Pancreas (tissue), 10 donors: Measurements from ENCODE around the gene LINGO3. TPM values are rescaled to one million over a fixed set of nuclear protein-coding genes. Genes with fewer than 3 reads are reported as not detected.
A peak's percentile ranks its signal among the peaks of the same experiment; 100 is the strongest.

Source experiments
- ATAC-seq, 4 donors: fragments of 200-7000 bp; cut with Tn5 transposase; one replicate each; pipeline versions ENCODE4 v1.8.0 to v1.9.1; 2020; ENCODE audit warnings: mild to moderate bottlenecking in 4 of 4, moderate library complexity in 4 of 4
- DNase-seq, 6 donors: peaks; one replicate each; pipeline ENCODE4 v3.0.0-alpha.2; 2020
- FAIRE-seq: peaks from 2 replicates; lab custom pipeline; 2012; peaks lifted over from hg19 to GRCh38; lab: Jason Lieb, UNC
- H3K27ac ChIP-seq, 4 donors: fragments of 200-600 bp; sonication (generic); 1 replicate in 3 of 4; 2 replicates in 1 of 4; pipeline versions ENCODE4 v1.5.0 to v1.8.0; 2020
- H3K27me3 ChIP-seq, 4 donors: fragments of 200-600 bp; one replicate each; pipeline ENCODE4 v1.8.0; 2021
- H3K36me3 ChIP-seq, 3 donors: fragments of 200-600 bp; sonication (generic) in 1 of 3; one replicate each; pipeline versions ENCODE4 v1.5.0 to v1.8.0; 2020 to 2021
- H3K4me1 ChIP-seq, 3 donors: fragments of 200-600 bp; one replicate each; pipeline ENCODE4 v1.8.0; 2021
- H3K4me3 ChIP-seq, 4 donors: fragments of 200-600 bp; sonication (generic) in 2 of 4; one replicate each; pipeline versions ENCODE4 v1.5.0 to v1.8.0; 2020 to 2021
- H3K9me3 ChIP-seq, 4 donors: fragments of 200-600 bp; one replicate each; pipeline ENCODE4 v1.8.0; 2021
- CTCF ChIP-seq, 4 donors: fragments of 200-600 bp; sonication (generic) in 3 of 4; IDR thresholded peaks; one replicate each; pipeline versions ENCODE4 v1.5.0 to v1.8.0; 2021; ENCODE audit warnings: antibody characterized with exemption in 4 of 4
- WGBS, 2 donors: extraction: QIAGEN DNeasy Blood & Tissue Kit; methylation state at CpG; one replicate each; pipeline ENCODE4 v1.1.7; 2013; 5-methylcytosine and 5-hydroxymethylcytosine counted together
- intact Hi-C, 3 donors: fragments of 100-400 bp; cut with DNase I; formaldehyde crosslinking; loops; one replicate each; pipeline versions ENCODE4 v1.11.1 to v1.14.2; 2022
- polyA plus RNA-seq, 2 donors: library from polyadenylated mRNA; stranded (reverse); fragments of 200-250 nt; gene quantifications; one replicate each; pipeline ENCODE4 v1.2.3, GENCODE V29; 2013
- total RNA-seq, 6 donors: library from RNA; stranded (reverse); fragmentation: NEBNext Ultra II Directional in 4 of 6; extraction: Animal tissue kit (Norgen Biotek cat#: 25700) in 4 of 6; gene quantifications; one replicate each; pipeline versions ENCODE4 v1.2.1 to v1.2.4, GENCODE V29; 2021 to 2023
- donor health status: healthy with polysubstance abuse.
- donor health status: DM: no; HTN: no; CAD: no; lungs with moderate emphysema.
- donor health status: DM: no; HTN: no; CAD: no.
- donor health status: control.
- donor health status: control.
- donor health status: Bipolar disorder and iron deficiency.
- donor health status: DM: yes; HTN: yes; CAD: no.
- donor health status: DM: no; HTN: no; CAD: no.
- donor health status: DM: no; HTN: no; CAD: no.
- donor health status: DM: yes; HTN: yes; CAD: no.

The LINGO3 gene
- total and polyA plus RNA-seq, 8 donors, result 0.05 to 1.5 (median 0.16) TPM; not detected in 5

- Histone ChIP-seq H3K9me3 (no peaks in the 10 kb centered on the region), H3K36me3 (peaks cover 0 to 17% (median 0%) of the 10 kb centered on the region in 3 donors), H3K27ac (no peak overlapping the region), H3K4me1 (no peaks in the 10 kb centered on the region), H3K27me3 (no peaks in the 10 kb centered on the region), H3K4me3 (no peak overlapping the region)
- intact Hi-C loops, result no loop called here
- ATAC-seq (no peak), DNase-seq (no peak), FAIRE-seq (no peak)
- no peak for TF ChIP-seq CTCF (IDR thresholded peaks at IDR 0.05)
- WGBS, 2 donors, result 93 to 94% methylated on average over 34 of the region's 34 CpGs
Observed at GRCh38 chr19:2353887-2354592, 46.1 kb upstream of the LINGO3 start.

- H3K27me3 ChIP-seq, result no peaks in the 10 kb centered on the region
- DNase-seq (peak in 2 of 6 donors; percentile 55 to 76), FAIRE-seq (no peak), ATAC-seq (peak in 2 of 4 donors; percentile 12 to 14)
- WGBS, 2 donors, result 91 to 93% methylated on average over 37 to 45 of the region's 45 CpGs
- H3K4me3 ChIP-seq, result no peak overlapping the region
- H3K9me3 ChIP-seq, result no peaks in the 10 kb centered on the region
- H3K27ac ChIP-seq, result no peak overlapping the region
- peaks cover 0 to 17% (median 0%) of the 10 kb centered on the region in 3 donors for H3K36me3 ChIP-seq
- no peaks in the 10 kb centered on the region for H3K4me1 ChIP-seq
- intact Hi-C loops, result no loop called here
- no peak for TF ChIP-seq CTCF (IDR thresholded peaks at IDR 0.05)
Observed at GRCh38 chr19:2353159-2353886, 45.4 kb upstream of the LINGO3 start.

- H3K27me3 ChIP-seq, result no peaks in the 10 kb centered on the region
- DNase-seq, result no peak
Observed at GRCh38 chr19:2352121-2352520, 44.2 kb upstream of the LINGO3 start.

GRCh38 chr19:2351591-2351990 lies 43.6 kb upstream of the LINGO3 start:
- Histone ChIP-seq H3K4me1 (no peaks in the 10 kb centered on the region), H3K27ac (no peak overlapping the region), H3K36me3 (peaks cover 0 to 17% (median 0%) of the 10 kb centered on the region in 3 donors), H3K27me3 (no peaks in the 10 kb centered on the region), H3K9me3 (no peaks in the 10 kb centered on the region), H3K4me3 (no peak overlapping the region)
- intact Hi-C loops, result no loop called here
- ATAC-seq (no peak), DNase-seq (no peak), FAIRE-seq (no peak)
- 95 to 96% methylated on average over 22 to 28 of the region's 28 CpGs for WGBS, 2 donors
- no peak for TF ChIP-seq CTCF (IDR thresholded peaks at IDR 0.05)

More at GRCh38 chr19:2352121-2352520, 44.2 kb upstream of the LINGO3 start:
- Histone ChIP-seq H3K27ac (no peak overlapping the region), H3K4me1 (no peaks in the 10 kb centered on the region), H3K36me3 (peaks cover 0 to 17% (median 0%) of the 10 kb centered on the region in 3 donors), H3K9me3 (no peaks in the 10 kb centered on the region), H3K4me3 (no peak overlapping the region)
- no peak for TF ChIP-seq CTCF (IDR thresholded peaks at IDR 0.05)
- no peak for ATAC-seq
- whole genome bisulfite sequencing, 2 donors, result 93 to 98% methylated on average over 22 to 24 of the region's 24 CpGs
- intact Hi-C loops, result no loop called here
- no peak for FAIRE-seq
